H7 (cell line): Measurements from ENCODE around the gene RNF168. TPM values are rescaled to one million over a fixed set of nuclear protein-coding genes. Genes with fewer than 3 reads are reported as not detected.
"Not testable (repeated sequence)": the region's sequence is repeated elsewhere in the genome, so short reads cannot be mapped to it uniquely, and the experiment has no call there.

ENCODE experiments used
- DNase-seq: peaks from one replicate; pipeline ENCODE4 v3.0.0; 2012
- H3K27me3 ChIP-seq: 2 replicates; pipeline ENCODE4 v1.6.0; 2011; ENCODE audit warnings: mild to moderate bottlenecking, low read length; ENCODE audit not compliant: control insufficient read depth, insufficient read depth
- H3K36me3 ChIP-seq: replicated peaks from 2 replicates; pipeline ENCODE4 v1.5.1; 2011; ENCODE audit warnings: low read length; ENCODE audit not compliant: control insufficient read depth, insufficient read depth
- H3K4me3 ChIP-seq: 2 replicates; pipeline ENCODE4 v1.5.1; 2011; ENCODE audit warnings: low read depth, mild to moderate bottlenecking, control low read depth, low read length, moderate library complexity; ENCODE audit not compliant: insufficient read depth
- total RNA-seq: library from RNA; depleted of rRNA; stranded (reverse); fragments of >200 nt; shearing (Covaris generic); gene quantifications from 2 replicates; pipeline ENCODE4 v1.2.3, GENCODE V29; 2014

The RNF168 gene
- total RNA-seq, 1 experiment from 2014 or later, result 30.1 TPM

- Histone ChIP-seq H3K27me3 (no peaks in the 10 kb centered on the region), H3K4me3 (no peak overlapping the region), H3K36me3 (no peaks in the 10 kb centered on the region)
- DNase-seq, result no peak
Observed at GRCh38 chr3:196463478-196463756, 40.2 kb downstream of the RNF168 start.

DNA sequence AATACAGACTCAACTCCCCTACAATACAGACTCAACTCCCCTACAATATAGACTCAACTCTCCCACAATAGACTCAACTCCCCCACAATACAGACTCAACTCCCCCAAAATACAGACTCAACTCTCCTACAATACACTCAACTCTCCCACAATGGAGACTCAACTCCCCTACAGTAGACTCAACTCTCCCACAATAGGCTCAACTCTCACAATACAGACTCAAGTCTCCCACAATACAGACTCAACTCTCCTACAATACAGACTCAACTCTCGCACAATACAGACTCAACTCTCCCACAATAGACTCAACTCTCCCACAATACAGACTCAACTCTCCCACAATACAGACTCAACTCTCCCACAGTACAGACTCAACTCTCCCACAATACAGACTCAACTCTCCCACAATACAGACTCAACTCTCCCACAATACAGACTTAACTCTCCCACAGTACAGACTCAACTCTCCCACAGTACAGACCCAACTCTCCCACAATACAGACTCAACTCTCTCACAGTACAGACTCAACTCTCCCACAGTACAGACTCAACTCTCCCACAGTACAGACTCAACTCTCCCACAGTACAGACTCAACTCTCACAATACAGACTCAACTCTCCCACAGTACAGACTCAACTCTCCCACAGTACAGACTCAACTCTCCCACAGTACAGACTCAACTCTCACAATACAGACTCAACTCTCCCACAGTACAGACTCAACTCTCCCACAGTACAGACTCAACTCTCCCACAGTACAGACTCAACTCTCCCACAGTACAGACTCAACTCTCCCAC, 40.7 kb downstream of the RNF168 start:
- H3K36me3 ChIP-seq, H3K4me3 ChIP-seq, H3K27me3 ChIP-seq, DNase-seq: not testable (repeated sequence)

GRCh38 chr3:196458063-196458462, 45.5 kb downstream of the RNF168 start:
- H3K4me3 ChIP-seq, result no peak overlapping the region
- H3K36me3 ChIP-seq, result no peaks in the 10 kb centered on the region
- DNase-seq, result no peak
- no peaks in the 10 kb centered on the region for H3K27me3 ChIP-seq

- not testable (repeated sequence) for DNase-seq, H3K27me3 ChIP-seq, H3K36me3 ChIP-seq, H3K4me3 ChIP-seq
Observed at GRCh38 chr3:196457470-196457869, 46.1 kb downstream of the RNF168 start.

DNA sequence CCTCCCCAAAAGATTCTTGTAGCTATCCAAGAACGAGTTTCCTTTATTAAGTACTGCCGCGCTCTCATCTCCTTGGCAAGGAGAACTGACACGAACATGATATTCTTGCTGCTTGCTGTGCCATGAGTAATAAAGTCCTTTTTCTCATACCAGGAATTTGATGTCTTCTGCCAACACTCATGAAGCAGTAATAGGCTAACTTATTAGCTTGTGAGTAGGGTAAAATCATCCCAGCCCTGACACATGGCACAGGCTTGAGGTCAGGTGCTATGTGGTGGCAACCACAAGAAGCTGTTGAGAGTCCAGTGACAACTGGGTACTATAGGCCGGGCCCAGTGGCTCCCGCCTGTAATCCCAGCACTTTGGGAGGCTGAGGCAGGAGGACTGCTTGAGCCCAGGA, 48.6 kb downstream of the RNF168 start:
- Histone ChIP-seq H3K4me3 (no peak overlapping the region), H3K27me3 (no peaks in the 10 kb centered on the region), H3K36me3 (no peaks in the 10 kb centered on the region)
- no peak for DNase-seq

- not testable (repeated sequence) for H3K36me3 ChIP-seq, H3K4me3 ChIP-seq, H3K27me3 ChIP-seq
- DNase-seq, result peak; percentile 59
Observed at GRCh38 chr3:196445391-196445790, 58.2 kb downstream of the RNF168 start.

DNA sequence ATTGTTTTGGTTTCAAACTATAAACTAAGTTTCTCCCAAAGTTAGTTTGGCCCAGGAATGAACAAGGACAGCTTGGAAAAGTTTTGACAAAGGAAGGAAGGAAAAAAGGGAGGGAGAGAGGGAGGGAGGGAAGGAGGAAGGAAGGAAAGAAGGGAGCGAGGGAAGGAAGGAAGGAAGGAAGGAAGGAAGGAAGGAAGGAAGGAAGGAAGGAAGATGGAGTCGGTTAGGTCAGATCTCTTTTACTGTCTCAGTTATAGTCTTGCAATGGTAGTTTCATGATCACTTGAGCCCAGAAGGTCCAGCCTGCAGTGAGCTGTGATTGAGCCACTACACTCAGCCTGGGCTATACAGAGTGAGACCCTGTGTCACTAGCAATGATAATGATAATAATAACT, 59.1 kb downstream of the RNF168 start:
- H3K36me3 ChIP-seq, result no peaks in the 10 kb centered on the region
- DNase-seq, result no peak
- no peaks in the 10 kb centered on the region for H3K27me3 ChIP-seq
- no peak overlapping the region for H3K4me3 ChIP-seq

DNA sequence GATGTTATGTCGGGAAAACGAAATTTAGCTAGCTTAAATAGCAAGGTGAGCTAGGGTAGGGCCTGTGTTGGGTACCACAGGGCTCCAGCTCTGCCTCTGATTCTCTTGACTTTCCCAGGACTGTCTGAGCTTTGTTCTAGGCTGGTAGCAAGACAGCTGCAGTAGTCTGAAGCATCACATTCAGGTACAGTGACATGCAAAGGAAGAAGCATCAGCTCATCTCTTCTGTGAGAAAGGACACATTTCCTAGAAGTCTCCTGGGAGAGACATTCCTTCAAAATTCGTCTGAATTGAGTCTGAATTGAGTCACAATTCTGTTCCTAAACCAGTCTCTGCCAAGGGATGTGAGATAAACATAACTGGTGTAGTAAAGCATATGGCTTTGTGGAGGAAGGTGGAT, 62.9 kb downstream of the RNF168 start:
- H3K27me3 ChIP-seq, result no peaks in the 10 kb centered on the region
- no peak for DNase-seq
- H3K36me3 ChIP-seq, result no peaks in the 10 kb centered on the region

DNA sequence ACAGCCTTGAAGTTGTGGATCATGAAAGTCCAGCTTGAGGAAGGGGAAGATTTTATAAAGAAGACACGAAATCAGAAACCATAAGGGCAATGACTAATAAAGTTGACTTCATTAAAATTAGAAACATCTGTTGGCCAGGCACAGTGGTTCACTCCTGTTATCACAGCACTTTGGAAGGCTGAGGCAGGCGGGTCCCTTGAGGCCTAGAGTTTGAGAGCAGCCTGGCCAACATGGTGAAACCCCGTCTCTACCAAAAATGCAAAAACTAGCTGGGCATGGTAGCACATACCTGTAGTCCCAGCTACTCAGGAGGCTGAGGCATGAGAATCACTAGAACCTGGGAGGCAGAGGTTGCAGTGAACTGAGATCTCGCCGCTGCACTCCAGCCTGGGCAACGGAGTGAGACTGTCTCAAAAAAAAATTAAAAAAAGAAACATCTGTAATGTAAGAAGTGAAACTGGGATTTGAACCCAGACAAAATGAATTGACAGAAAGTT, 63.5 kb downstream of the RNF168 start:
- H3K27me3 ChIP-seq, result no peaks in the 10 kb centered on the region
- H3K36me3 ChIP-seq, result no peaks in the 10 kb centered on the region
- DNase-seq, result no peak

More for the DNA sequence above, 62.9 kb downstream of the RNF168 start:
- H3K4me3 ChIP-seq, result no peak overlapping the region

GRCh38 chr3:196432137-196432879, 71.3 kb downstream of the RNF168 start, which contains the start of gene UBXN7:
TSS of gene UBXN7 (minus strand) at chr3:196432427. CDS start at chr3:196432399, 28 bp downstream.
- peak; percentile 100 for DNase-seq
- H3K27me3 ChIP-seq, result no peaks in the 10 kb centered on the region

More for the DNA sequence above, 63.5 kb downstream of the RNF168 start:
- H3K4me3 ChIP-seq, result no peak overlapping the region

GRCh38 chr3:196431181-196432136, 72.1 kb downstream of the RNF168 start:
- Histone ChIP-seq H3K27me3 (no peaks in the 10 kb centered on the region), H3K36me3 (no peaks in the 10 kb centered on the region; the same call in 1 of the 2 replicates), H3K4me3 (peak overlapping the region; percentile 94)
- DNase-seq, result peak; percentile 87

More at GRCh38 chr3:196432137-196432879, 71.3 kb downstream of the RNF168 start, which contains the start of gene UBXN7:
- Histone ChIP-seq H3K4me3 (peak within 1 kb of the TSS; percentile 94), H3K36me3 (no peaks in the 10 kb centered on the region; the same call in 1 of the 2 replicates)

- Histone ChIP-seq H3K36me3 (no peaks in the 10 kb centered on the region; the same call in 1 of the 2 replicates), H3K4me3 (no peak overlapping the region), H3K27me3 (no peaks in the 10 kb centered on the region)
- no peak for DNase-seq
Observed at GRCh38 chr3:196428041-196428440, 75.5 kb downstream of the RNF168 start.

- not testable (repeated sequence) for H3K27me3 ChIP-seq, DNase-seq, H3K4me3 ChIP-seq, H3K36me3 ChIP-seq
Observed at GRCh38 chr3:196424421-196424820, 79.1 kb downstream of the RNF168 start.
